Breast epithelium (tissue), 3 donors: Measurements from ENCODE around the gene ECT2.

Experiments
- CTCF ChIP-seq, 3 donors: fragments of 450-650 bp; IDR thresholded peaks; one replicate each; pipeline ENCODE4 v1.5.1; 2016 to 2017; ENCODE audit warnings: antibody characterized with exemption in 3 of 3, mild to moderate bottlenecking in 3 of 3, moderate library complexity in 3 of 3
- POLR2AphosphoS5 ChIP-seq, 3 donors: sonication (generic); formaldehyde crosslinking; IDR thresholded peaks; one replicate each; pipeline ENCODE4 v1.6.1; 2017; ENCODE audit warnings: antibody characterized with exemption in 3 of 3

DNA sequence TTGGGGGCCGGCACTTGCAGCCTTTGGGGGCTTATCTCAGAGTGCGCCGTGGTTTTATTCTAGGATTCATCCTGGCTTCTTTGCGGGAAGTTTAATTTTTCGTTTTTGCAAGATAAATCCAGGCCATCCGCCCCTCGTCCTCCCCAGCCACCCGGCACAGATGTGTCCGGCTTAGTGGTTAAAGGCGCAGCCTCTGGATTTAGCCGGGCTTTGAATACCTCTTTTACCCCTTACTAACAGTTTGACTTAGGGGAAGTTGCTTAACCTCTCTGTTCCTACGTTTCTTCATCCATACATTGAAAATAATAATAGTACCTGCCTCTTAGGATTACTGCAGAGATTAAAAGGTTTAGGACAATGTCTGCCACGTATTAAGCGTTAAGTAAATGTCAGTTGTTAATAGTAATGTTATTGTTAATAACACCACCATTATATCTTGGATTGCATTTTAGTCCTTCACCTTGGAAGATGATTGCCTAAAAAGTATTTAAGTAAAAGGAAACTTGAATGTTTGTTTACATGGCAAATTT, 714 bp downstream of the ECT2 start:
- TF ChIP-seq POLR2AphosphoS5 (IDR thresholded peaks at IDR 0.05) = no peak
- no peak for TF ChIP-seq CTCF (IDR thresholded peaks at IDR 0.05)
